Naive thymus-derived CD4-positive, alpha-beta T cell (primary cell): ENCODE data around the gene AGR3. TPM values are rescaled to one million over a fixed set of nuclear protein-coding genes. Genes with fewer than 3 reads are reported as not detected.
"Not testable (repeated sequence)": the region's sequence is repeated elsewhere in the genome, so short reads cannot be mapped to it uniquely, and the experiment has no call there.

Experiments used
- ATAC-seq: fragments of 150-1000 bp; cut with Tn5 transposase; 2 replicates; pipeline ENCODE4 v1.10.0; 2021; ENCODE audit warnings: mild to moderate bottlenecking, moderate library complexity
- CTCF ChIA-PET: fragments of 350-600 bp; sonication (Branson Sonifier 250); formaldehyde crosslinking; loops from one replicate; lab custom pipeline; 2021; ENCODE audit warnings: antibody characterized with exemption; lab: Charles Lee
- POLR2A ChIA-PET: fragments of 350-600 bp; sonication (Branson Sonifier 250); formaldehyde crosslinking; loops from one replicate; lab custom pipeline; 2021; ENCODE audit warnings: antibody characterized with exemption, inconsistent platforms; lab: Charles Lee
- DNase-seq, 9 donors: peaks; one replicate each; pipeline versions ENCODE4 v3.0.0 to v3.0.0-alpha.2; 2020 to 2022; ENCODE audit warnings: mixed read lengths in 1 of 9
- H3K27ac ChIP-seq: one replicate; pipeline ENCODE4 v1.7.0; 2013; ENCODE audit warnings: mild to moderate bottlenecking, low read depth, low read length, moderate library complexity
- H3K27me3 ChIP-seq, 2 donors: one replicate each; pipeline ENCODE4 v1.7.0; 2013; ENCODE audit warnings: low read length in 2 of 2, mild to moderate bottlenecking in 2 of 2, moderate library complexity in 2 of 2; ENCODE audit not compliant: control insufficient read depth in 2 of 2, insufficient read depth in 2 of 2
- H3K36me3 ChIP-seq, 3 experiments: 1 replicate in 2 of 3; 2 replicates in 1 of 3; pipeline ENCODE4 v1.7.0; 2013; ENCODE audit warnings: low read length in 3 of 3, mild to moderate bottlenecking in 3 of 3, moderate library complexity in 1 of 3; ENCODE audit not compliant: insufficient read depth in 3 of 3, control insufficient read depth in 2 of 3
- H3K4me1 ChIP-seq, 2 donors: one replicate each; pipeline ENCODE4 v1.7.0; 2013; ENCODE audit warnings: low read length in 2 of 2, mild to moderate bottlenecking in 2 of 2, moderate library complexity in 1 of 2; ENCODE audit not compliant: control insufficient read depth in 2 of 2, insufficient read depth in 2 of 2
- H3K4me3 ChIP-seq: 2 replicates; pipeline ENCODE4 v1.7.0; 2013; ENCODE audit warnings: mild to moderate bottlenecking, low read length
- H3K9me3 ChIP-seq, 3 experiments: 1 replicate in 2 of 3; 2 replicates in 1 of 3; pipeline ENCODE4 v1.7.0; 2013; ENCODE audit warnings: low read length in 3 of 3; ENCODE audit not compliant: control insufficient read depth in 2 of 3
- H3K27ac Mint-ChIP-seq, 9 donors: one replicate each; pipeline ENCODE4 v1.8.0; 2020 to 2022; ENCODE audit warnings: mixed read lengths in 9 of 9, mild to moderate bottlenecking in 8 of 9, moderate library complexity in 5 of 9, inconsistent platforms in 2 of 9
- H3K27me3 Mint-ChIP-seq, 5 donors: one replicate each; pipeline ENCODE4 v1.8.0; 2021 to 2022; ENCODE audit warnings: mixed read lengths in 5 of 5, mild to moderate bottlenecking in 1 of 5
- H3K36me3 Mint-ChIP-seq, 5 donors: one replicate each; pipeline ENCODE4 v1.8.0; 2020 to 2022; ENCODE audit warnings: mixed read lengths in 5 of 5, mild to moderate bottlenecking in 3 of 5, inconsistent platforms in 1 of 5
- H3K4me1 Mint-ChIP-seq, 7 donors: one replicate each; pipeline ENCODE4 v1.8.0; 2020 to 2022; ENCODE audit warnings: mixed read lengths in 7 of 7, mild to moderate bottlenecking in 3 of 7, inconsistent platforms in 1 of 7
- H3K4me3 Mint-ChIP-seq, 10 donors: one replicate each; pipeline ENCODE4 v1.8.0; 2020 to 2022; ENCODE audit warnings: mild to moderate bottlenecking in 10 of 10, mixed read lengths in 10 of 10, moderate library complexity in 6 of 10, inconsistent platforms in 2 of 10
- H3K9me3 Mint-ChIP-seq, 11 donors: one replicate each; pipeline ENCODE4 v1.8.0; 2020 to 2022; ENCODE audit warnings: mixed read lengths in 11 of 11, mild to moderate bottlenecking in 4 of 11, inconsistent platforms in 1 of 11, moderate library complexity in 1 of 11
- intact Hi-C, 2 donors: fragments of 100-400 bp; cut with micrococcal nuclease; formaldehyde crosslinking; loops; one replicate each; pipeline ENCODE4 v1.15.1; 2023
- polyA plus RNA-seq, 2 donors: library from polyadenylated mRNA; unstranded; fragments of 300-500 nt; fragmentation: Illumina TruSeq; gene quantifications; one replicate each; pipeline ENCODE4 v1.2.3, GENCODE V29; 2021
- total RNA-seq, 6 experiments: library from RNA in 5 of 6; stranded (reverse) in 5 of 6; gene quantifications; 1 replicate in 5 of 6; 2 replicates in 1 of 6; pipeline ENCODE4 v1.2.3 and lab custom pipeline; 2021 to 2026

Gene AGR3
- total and polyA plus RNA-seq, 7 experiments from 2014 or later, result not detected

DNA sequence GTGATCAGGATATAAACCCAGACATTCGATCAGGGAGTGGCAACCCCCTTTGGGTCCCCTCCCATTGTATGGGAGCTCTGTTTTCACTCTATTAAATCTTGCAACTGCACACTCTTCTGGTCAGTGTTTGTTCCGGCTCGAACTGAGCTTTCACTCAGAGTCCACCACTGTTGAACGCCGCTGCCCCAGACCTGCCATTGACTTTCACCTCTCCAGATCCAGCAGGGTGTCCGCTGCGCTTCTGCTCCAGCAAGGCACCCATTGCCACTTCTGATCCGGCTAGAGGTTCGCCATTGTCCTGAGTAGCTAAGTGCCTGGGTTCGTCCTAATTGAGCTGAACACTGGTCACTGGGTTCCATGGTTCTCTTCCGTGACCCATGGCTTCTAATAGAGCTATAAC lies 28.6 kb downstream of the AGR3 start:
- H3K9me3 Mint-ChIP-seq, ATAC-seq, H3K27ac Mint-ChIP-seq, H3K36me3 ChIP-seq, H3K27me3 ChIP-seq, H3K4me1 ChIP-seq, intact Hi-C loops, CTCF ChIA-PET, H3K9me3 ChIP-seq, H3K27ac ChIP-seq, H3K4me3 ChIP-seq, DNase-seq, H3K4me3 Mint-ChIP-seq, POLR2A ChIA-PET, H3K36me3 Mint-ChIP-seq: not testable (repeated sequence)
- Mint-ChIP-seq H3K4me1 (peaks cover 0 to 12% (median 5%) of the 10 kb centered on the region in 7 donors), H3K27me3 (peaks cover 16 to 39% (median 37%) of the 10 kb centered on the region in 5 donors)

- ChIA-PET CTCF (no interaction called here), POLR2A (no interaction called here)
- Mint-ChIP-seq H3K4me3 (peak overlapping the region in 1 of 10 donors; percentile 41), H3K27me3 (peaks cover 16 to 42% (median 38%) of the 10 kb centered on the region in 5 donors), H3K4me1 (peaks cover 0 to 12% (median 5%) of the 10 kb centered on the region in 7 donors), H3K27ac (no peak overlapping the region), H3K36me3 (no peaks in the 10 kb centered on the region), H3K9me3 (no peaks in the 10 kb centered on the region)
- intact Hi-C loops, result no loop called here
- no peak overlapping the region for H3K27ac ChIP-seq
- ATAC-seq (peak; percentile 70), DNase-seq (no peak)
- H3K36me3 ChIP-seq, result no peaks in the 10 kb centered on the region
- no peak overlapping the region for H3K4me3 ChIP-seq
- no peaks in the 10 kb centered on the region for H3K27me3 ChIP-seq
- H3K9me3 ChIP-seq, result no peaks in the 10 kb centered on the region
- H3K4me1 ChIP-seq, result no peaks in the 10 kb centered on the region
Measured at GRCh38 chr7:16851829-16852228, 30.0 kb downstream of the AGR3 start.

GRCh38 chr7:16850614-16851466 lies 30.9 kb downstream of the AGR3 start:
- H3K9me3 ChIP-seq, result no peaks in the 10 kb centered on the region
- intact Hi-C loops, result no loop called here
- no peaks in the 10 kb centered on the region for H3K9me3 Mint-ChIP-seq
- no peaks in the 10 kb centered on the region for H3K36me3 ChIP-seq
- H3K27ac Mint-ChIP-seq, result no peak overlapping the region
- peak overlapping the region in 5 of 10 donors; percentile 8 to 54 (median 41) for H3K4me3 Mint-ChIP-seq
- H3K4me1 ChIP-seq, result no peaks in the 10 kb centered on the region
- ChIA-PET CTCF (no interaction called here), POLR2A (no interaction called here)
- no peak overlapping the region for H3K4me3 ChIP-seq
- H3K27me3 ChIP-seq, result no peaks in the 10 kb centered on the region
- DNase-seq (no peak), ATAC-seq (peak; percentile 37)
- peaks cover 16 to 46% (median 35%) of the 10 kb centered on the region in 5 donors for H3K27me3 Mint-ChIP-seq
- no peaks in the 10 kb centered on the region for H3K36me3 Mint-ChIP-seq
- H3K27ac ChIP-seq, result no peak overlapping the region
- H3K4me1 Mint-ChIP-seq, result peaks cover 0 to 12% (median 5%) of the 10 kb centered on the region in 7 donors

- Histone ChIP-seq H3K4me3 (no peak overlapping the region), H3K9me3 (no peaks in the 10 kb centered on the region), H3K27ac (no peak overlapping the region), H3K36me3 (no peaks in the 10 kb centered on the region), H3K27me3 (no peaks in the 10 kb centered on the region), H3K4me1 (no peaks in the 10 kb centered on the region)
- intact Hi-C loops, result no loop called here
- ATAC-seq (no peak), DNase-seq (no peak)
- Mint-ChIP-seq H3K4me1 (peaks cover 0 to 12% (median 5%) of the 10 kb centered on the region in 7 donors), H3K4me3 (no peak overlapping the region), H3K27me3 (peaks cover 20 to 48% (median 35%) of the 10 kb centered on the region in 5 donors), H3K36me3 (no peaks in the 10 kb centered on the region), H3K27ac (no peak overlapping the region), H3K9me3 (no peaks in the 10 kb centered on the region)
- ChIA-PET CTCF (no interaction called here), POLR2A (no interaction called here)
Measured at GRCh38 chr7:16849296-16850148, 32.3 kb downstream of the AGR3 start.

DNA sequence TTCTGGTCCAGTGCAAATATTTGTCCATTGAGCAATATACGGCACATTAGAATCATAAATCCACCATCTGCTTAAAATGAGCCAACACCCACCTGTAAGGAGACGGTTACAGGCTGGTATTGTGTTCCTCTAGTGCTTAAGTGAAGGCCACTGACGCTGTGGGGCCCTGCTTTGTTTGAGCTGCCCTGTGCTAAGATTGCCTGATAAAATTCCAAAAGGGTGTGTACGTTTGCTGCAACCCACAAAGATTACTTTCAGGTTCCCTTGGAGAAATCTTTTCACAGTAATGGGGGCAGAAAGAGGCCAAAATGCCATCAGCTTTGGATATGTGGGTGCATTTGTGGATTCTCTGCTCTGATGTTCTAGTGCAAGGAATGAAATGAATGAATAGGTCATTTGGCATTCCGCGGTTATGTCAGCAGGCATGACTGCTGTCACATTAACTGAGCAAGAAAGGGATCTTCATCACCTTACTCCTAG lies 34.4 kb downstream of the AGR3 start:
- POLR2A ChIA-PET, result no interaction called here

DNA sequence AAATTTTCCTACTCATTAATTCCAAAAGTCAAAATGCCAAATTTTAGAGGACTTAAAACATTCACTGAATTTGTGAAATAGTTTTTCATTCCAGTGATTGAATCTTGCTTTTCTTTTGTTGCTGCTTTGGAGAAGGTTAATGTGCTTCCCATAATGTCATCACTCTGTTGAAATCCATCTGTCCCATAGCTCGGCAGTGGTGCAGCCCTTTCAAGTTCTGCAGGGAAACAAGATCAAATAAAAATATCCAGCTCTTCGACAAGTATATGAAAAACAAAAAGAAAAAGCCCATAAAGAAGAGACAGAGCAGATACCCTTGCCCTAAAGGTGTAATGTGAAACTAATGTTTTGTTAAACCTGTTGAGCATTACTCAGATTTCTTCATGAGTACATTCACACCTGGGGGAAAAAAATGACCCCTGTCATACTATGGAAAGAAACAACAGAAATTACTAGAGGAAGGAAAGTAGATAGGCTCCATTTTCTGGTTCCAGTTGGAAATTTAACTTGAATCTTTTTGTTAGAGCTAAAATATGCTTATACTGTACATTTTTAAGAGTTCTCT lies 35.1 kb downstream of the AGR3 start:
- Mint-ChIP-seq H3K9me3 (no peaks in the 10 kb centered on the region), H3K27me3 (peaks cover 9 to 39% (median 31%) of the 10 kb centered on the region in 5 donors), H3K27ac (no peak overlapping the region), H3K4me1 (peaks cover 0 to 8% (median 5%) of the 10 kb centered on the region in 7 donors), H3K36me3 (no peaks in the 10 kb centered on the region), H3K4me3 (no peak overlapping the region)
- DNase-seq (no peak), ATAC-seq (no peak)
- Histone ChIP-seq H3K4me1 (no peaks in the 10 kb centered on the region), H3K9me3 (no peaks in the 10 kb centered on the region), H3K36me3 (no peaks in the 10 kb centered on the region), H3K4me3 (no peak overlapping the region), H3K27me3 (no peaks in the 10 kb centered on the region), H3K27ac (no peak overlapping the region)
- CTCF ChIA-PET, result interaction anchor here (0.7 kb wide), 1 partner anchor 163 kb away, joined by 5 read pairs; no protein-coding TSS in a partner anchor
- POLR2A ChIA-PET, result no interaction called here
- intact Hi-C loops, result loop anchor here in 1 of 2 donors (2.0 kb wide), 1 partner anchor 78 kb away; no protein-coding TSS in a partner anchor

More for the DNA sequence above, 34.4 kb downstream of the AGR3 start:
- Mint-ChIP-seq H3K27me3 (peaks cover 16 to 41% (median 36%) of the 10 kb centered on the region in 5 donors), H3K9me3 (no peaks in the 10 kb centered on the region), H3K4me3 (no peak overlapping the region), H3K36me3 (no peaks in the 10 kb centered on the region), H3K27ac (no peak overlapping the region), H3K4me1 (peaks cover 0 to 12% (median 5%) of the 10 kb centered on the region in 7 donors)
- H3K36me3 ChIP-seq, result no peaks in the 10 kb centered on the region
- ATAC-seq, result no peak
- no peak overlapping the region for H3K4me3 ChIP-seq
- CTCF ChIA-PET, result no interaction called here
- H3K27me3 ChIP-seq, result no peaks in the 10 kb centered on the region
- DNase-seq, result no peak
- H3K27ac ChIP-seq, result no peak overlapping the region
- H3K4me1 ChIP-seq, result no peaks in the 10 kb centered on the region
- no peaks in the 10 kb centered on the region for H3K9me3 ChIP-seq
- intact Hi-C loops, result loop anchor here in 1 of 2 donors (2.0 kb wide), 1 partner anchor 77 kb away; no protein-coding TSS in a partner anchor
